ENCODE data around the gene REXO4. TPM values are rescaled to one million over a fixed set of nuclear protein-coding genes. Genes with fewer than 3 reads are reported as not detected.

The REXO4 gene
- total and polyA plus RNA-seq, 2 of the 13 experiments (the other 11 are each of a cell fraction or from before 2014, with no cell fraction given), result 18.5 to 30.4 TPM

- no peak for TF ChIP-seq RXRB (CRISPR knock-in tag; IDR thresholded peaks at IDR 0.05; ENCODE audit: borderline replicate concordance)
- no peak for TF ChIP-seq GABPB1 (CRISPR knock-in tag; IDR thresholded peaks at IDR 0.05)
- no peak for TF ChIP-seq ZNF574 (CRISPR knock-in tag; IDR thresholded peaks at IDR 0.05)
- TF ChIP-seq ZBTB7A (CRISPR knock-in tag; IDR thresholded peaks at IDR 0.05), result no peak
- TF ChIP-seq TBL1XR1 (IDR thresholded peaks at IDR 0.05; ENCODE audit: borderline replicate concordance, low read length, partially characterized antibody), result no peak
- no peak for TF ChIP-seq U2AF1 (optimal IDR thresholded peaks at IDR 0.05; ENCODE audit: low read depth, low read length)
- no peak for TF ChIP-seq ZNF615 (CRISPR knock-in tag; IDR thresholded peaks at IDR 0.05; ENCODE audit: borderline replicate concordance)
- TF ChIP-seq KDM2A (CRISPR knock-in tag; IDR thresholded peaks at IDR 0.05; ENCODE audit: borderline replicate concordance, low read depth), result peak; percentile 67; the same call in 1 of the 2 replicates
- no peak for TF ChIP-seq GATAD1 (CRISPR knock-in tag; IDR thresholded peaks at IDR 0.05)
- no peak for TF ChIP-seq ZNF275 (CRISPR knock-in tag; IDR thresholded peaks at IDR 0.05; ENCODE audit: borderline replicate concordance)
- TF ChIP-seq ZNF580 (CRISPR knock-in tag; IDR thresholded peaks at IDR 0.05; ENCODE audit: borderline replicate concordance, low read depth), result no peak
- no peak for TF ChIP-seq SMAD9 (CRISPR knock-in tag; IDR thresholded peaks at IDR 0.05)
- no peak for TF ChIP-seq ZBTB34 (CRISPR knock-in tag; IDR thresholded peaks at IDR 0.05)
- TF ChIP-seq TEF (CRISPR knock-in tag; IDR thresholded peaks at IDR 0.05), result no peak
- TF ChIP-seq PLSCR1 (CRISPR knock-in tag; IDR thresholded peaks at IDR 0.05; ENCODE audit: borderline replicate concordance), result no peak
- TF ChIP-seq STAG1 (CRISPR knock-in tag; IDR thresholded peaks at IDR 0.05), result peak; percentile 46
- no peak for TF ChIP-seq THAP9 (CRISPR knock-in tag; IDR thresholded peaks at IDR 0.05; ENCODE audit: borderline replicate concordance)
Measured at GRCh38 chr9:133429641-133430161, 11.9 kb upstream of the REXO4 start (continued).
